ENCODE results near the gene EMSY. TPM values are rescaled to one million over a fixed set of nuclear protein-coding genes. Genes with fewer than 3 reads are reported as not detected.
A peak's percentile ranks its signal among the peaks of the same experiment; 100 is the strongest.
"Not testable (repeated sequence)": the region's sequence is repeated elsewhere in the genome, so short reads cannot be mapped to it uniquely, and the experiment has no call there.

EMSY gene
- total and polyA plus RNA-seq, 5 experiments from 2014 or later: 16.7 to 49.3 (median 22.7) TPM

GRCh38 chr11:76562541-76562940, 117.7 kb downstream of the EMSY start:
- Mint-ChIP-seq H3K9me3 (peaks cover 0 to 4% (median 0%) of the 10 kb centered on the region in 9 donors), H3K36me3 (peaks cover 0 to 2% (median 0%) of the 10 kb centered on the region in 3 donors), H3K4me1 (peaks cover 0 to 7% (median 0%) of the 10 kb centered on the region in 4 donors), H3K4me3 (no peak overlapping the region), H3K27ac (no peak overlapping the region), H3K27me3 (peaks cover 5 to 20% (median 17%) of the 10 kb centered on the region in 5 donors)
- POLR2A ChIA-PET: no interaction called here
- ATAC-seq: no peak
- no peak for DNase-seq

GRCh38 chr11:76564364-76564763, 119.5 kb downstream of the EMSY start:
- Mint-ChIP-seq H3K4me1 (no peaks in the 10 kb centered on the region), H3K27ac (no peak overlapping the region), H3K4me3 (no peak overlapping the region), H3K9me3 (peaks cover 0 to 4% (median 0%) of the 10 kb centered on the region in 9 donors), H3K27me3 (peaks cover 5 to 22% (median 19%) of the 10 kb centered on the region in 5 donors), H3K36me3 (peaks cover 0 to 2% (median 0%) of the 10 kb centered on the region in 3 donors)
- no peak for ATAC-seq
- POLR2A ChIA-PET: no interaction called here
- DNase-seq: no peak

GRCh38 chr11:76566811-76567210, 122.0 kb downstream of the EMSY start:
- Mint-ChIP-seq H3K4me3 (no peak overlapping the region), H3K27ac (no peak overlapping the region), H3K36me3 (peaks cover 0 to 5% (median 2%) of the 10 kb centered on the region in 3 donors), H3K4me1 (no peaks in the 10 kb centered on the region), H3K9me3 (peaks cover 0 to 4% (median 0%) of the 10 kb centered on the region in 9 donors), H3K27me3 (peaks cover 5 to 23% (median 18%) of the 10 kb centered on the region in 5 donors)
- DNase-seq (no peak), ATAC-seq (no peak)
- POLR2A ChIA-PET: no interaction called here

GRCh38 chr11:76567261-76567660, 122.4 kb downstream of the EMSY start:
- peaks cover 0 to 4% (median 0%) of the 10 kb centered on the region in 9 donors for H3K9me3 Mint-ChIP-seq
- no peak overlapping the region for H3K4me3 Mint-ChIP-seq
- no peak overlapping the region for H3K27ac Mint-ChIP-seq
- peaks cover 0 to 5% (median 2%) of the 10 kb centered on the region in 3 donors for H3K36me3 Mint-ChIP-seq
- H3K4me1 Mint-ChIP-seq: no peaks in the 10 kb centered on the region
- POLR2A ChIA-PET: no interaction called here
- no peak for ATAC-seq
- H3K27me3 Mint-ChIP-seq: peaks cover 3 to 20% (median 14%) of the 10 kb centered on the region in 5 donors
- no peak for DNase-seq

- Mint-ChIP-seq H3K27ac (no peak overlapping the region), H3K4me3 (no peak overlapping the region)
- no peak for ATAC-seq
Measured at GRCh38 chr11:76568139-76568538, 123.3 kb downstream of the EMSY start.

GRCh38 chr11:76568621-76569020, 123.8 kb downstream of the EMSY start:
- Mint-ChIP-seq H3K27me3 (peaks cover 3 to 18% (median 10%) of the 10 kb centered on the region in 5 donors), H3K4me3 (no peak overlapping the region), H3K36me3 (peaks cover 0 to 5% (median 2%) of the 10 kb centered on the region in 3 donors), H3K27ac (no peak overlapping the region), H3K4me1 (no peaks in the 10 kb centered on the region), H3K9me3 (peaks cover 0 to 4% (median 0%) of the 10 kb centered on the region in 9 donors)
- DNase-seq (no peak), ATAC-seq (no peak)
- POLR2A ChIA-PET: no interaction called here

More at GRCh38 chr11:76568139-76568538, 123.3 kb downstream of the EMSY start:
- peaks cover 0 to 5% (median 2%) of the 10 kb centered on the region in 3 donors for H3K36me3 Mint-ChIP-seq
- peaks cover 0 to 4% (median 0%) of the 10 kb centered on the region in 9 donors for H3K9me3 Mint-ChIP-seq
- DNase-seq: no peak
- POLR2A ChIA-PET: no interaction called here
- H3K4me1 Mint-ChIP-seq: no peaks in the 10 kb centered on the region
- H3K27me3 Mint-ChIP-seq: peaks cover 3 to 18% (median 11%) of the 10 kb centered on the region in 5 donors

- peaks cover 0 to 25% (median 9%) of the 10 kb centered on the region in 5 donors for H3K27me3 Mint-ChIP-seq
- ATAC-seq, H3K27ac Mint-ChIP-seq, H3K9me3 Mint-ChIP-seq, H3K4me3 Mint-ChIP-seq, H3K4me1 Mint-ChIP-seq, DNase-seq, POLR2A ChIA-PET, H3K36me3 Mint-ChIP-seq: not testable (repeated sequence)
Measured at GRCh38 chr11:76572181-76572875, 127.5 kb downstream of the EMSY start.

GRCh38 chr11:76574406-76574805, 129.6 kb downstream of the EMSY start:
- Mint-ChIP-seq H3K9me3 (no peaks in the 10 kb centered on the region), H3K36me3 (peaks cover 0 to 5% (median 0%) of the 10 kb centered on the region in 3 donors), H3K27me3 (peaks cover 3 to 27% (median 12%) of the 10 kb centered on the region in 5 donors), H3K4me3 (no peak overlapping the region), H3K4me1 (no peaks in the 10 kb centered on the region), H3K27ac (peak overlapping the region in 1 of 10 donors; percentile 36)
- POLR2A ChIA-PET: no interaction called here
- ATAC-seq: no peak
- no peak for DNase-seq

GRCh38 chr11:76574879-76575278, 130.1 kb downstream of the EMSY start:
- Mint-ChIP-seq H3K9me3 (no peaks in the 10 kb centered on the region), H3K4me3 (no peak overlapping the region), H3K4me1 (no peaks in the 10 kb centered on the region), H3K36me3 (peaks cover 0 to 5% (median 0%) of the 10 kb centered on the region in 3 donors), H3K27ac (no peak overlapping the region), H3K27me3 (peaks cover 3 to 30% (median 12%) of the 10 kb centered on the region in 5 donors)
- ATAC-seq (no peak), DNase-seq (no peak)
- POLR2A ChIA-PET: interaction anchor here (0.7 kb wide), 1 partner anchor 1089 kb away, joined by 3 read pairs; no protein-coding TSS in a partner anchor

- no peaks in the 10 kb centered on the region for H3K36me3 Mint-ChIP-seq
- H3K27me3 Mint-ChIP-seq: peaks cover 3 to 30% (median 12%) of the 10 kb centered on the region in 5 donors
- no peak for ATAC-seq
- peaks cover 0 to 2% (median 0%) of the 10 kb centered on the region in 9 donors for H3K9me3 Mint-ChIP-seq
- H3K27ac Mint-ChIP-seq: no peak overlapping the region
- H3K4me1 Mint-ChIP-seq: no peaks in the 10 kb centered on the region
- DNase-seq: no peak
- H3K4me3 Mint-ChIP-seq: no peak overlapping the region
- POLR2A ChIA-PET: interaction anchor here (0.6 kb wide), 1 partner anchor 65 kb away, joined by 5 read pairs; no protein-coding TSS in a partner anchor
Measured at GRCh38 chr11:76577226-76577920, 132.6 kb downstream of the EMSY start.

- no peak for DNase-seq
- H3K4me3 Mint-ChIP-seq: no peak overlapping the region
- peaks cover 3 to 30% (median 12%) of the 10 kb centered on the region in 5 donors for H3K27me3 Mint-ChIP-seq
- H3K9me3 Mint-ChIP-seq: peaks cover 0 to 2% (median 0%) of the 10 kb centered on the region in 9 donors
- ATAC-seq: no peak
- H3K27ac Mint-ChIP-seq: no peak overlapping the region
- no peaks in the 10 kb centered on the region for H3K4me1 Mint-ChIP-seq
- no peaks in the 10 kb centered on the region for H3K36me3 Mint-ChIP-seq
- POLR2A ChIA-PET: no interaction called here
Measured at GRCh38 chr11:76577921-76578653, 133.3 kb downstream of the EMSY start.

GRCh38 chr11:76578654-76579055, 133.8 kb downstream of the EMSY start:
- H3K27me3 Mint-ChIP-seq: peaks cover 3 to 30% (median 12%) of the 10 kb centered on the region in 5 donors
- POLR2A ChIA-PET: no interaction called here

More at GRCh38 chr11:76578654-76579055, 133.8 kb downstream of the EMSY start:
- Mint-ChIP-seq H3K4me3 (no peak overlapping the region), H3K9me3 (peaks cover 0 to 2% (median 0%) of the 10 kb centered on the region in 9 donors), H3K27ac (peak overlapping the region in 1 of 10 donors; percentile 15), H3K4me1 (no peaks in the 10 kb centered on the region), H3K36me3 (no peaks in the 10 kb centered on the region)
- no peak for ATAC-seq
- no peak for DNase-seq
